ENCODE data around the gene SLC39A10.

Gene SLC39A10

GRCh38 chr2:195727106-195727505 lies 70.1 kb downstream of the SLC39A10 start:
- no peaks in the 10 kb centered on the region for H3K36me3 ChIP-seq (ENCODE audit: insufficient read depth, low read length)

DNA sequence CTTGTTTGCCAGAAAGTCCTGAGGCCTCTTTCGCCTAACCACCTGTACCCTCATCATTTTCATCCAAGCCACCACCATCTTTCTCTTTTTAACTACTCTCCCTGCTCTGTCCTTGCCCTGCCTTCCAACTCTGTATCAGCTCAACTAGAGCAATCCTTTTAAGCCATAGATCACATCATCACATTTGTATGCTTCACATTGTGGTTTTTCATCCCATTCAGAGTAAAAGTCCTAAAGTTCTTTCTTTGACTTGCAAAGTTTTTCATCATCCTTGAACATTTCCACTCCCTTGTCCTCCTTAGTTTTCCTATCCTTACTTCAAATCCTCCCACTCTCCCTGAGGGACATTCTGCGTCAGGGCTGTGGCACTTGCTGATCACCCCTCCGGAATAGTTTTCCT lies 73.9 kb downstream of the SLC39A10 start:
- Histone ChIP-seq H3K36me3 (ENCODE audit: insufficient read depth, low read length) (no peaks in the 10 kb centered on the region), H2AFZ (ENCODE audit: low read length, unreplicated experiment) (no peak overlapping the region), H3K4me1 (ENCODE audit: control insufficient read depth, insufficient read depth, low read length, unreplicated experiment) (peaks cover 9% of the 10 kb centered on the region), H3K27me3 (ENCODE audit: insufficient read depth, low read length) (no peaks in the 10 kb centered on the region), H3K27ac (ENCODE audit: low read depth, low read length) (no peak overlapping the region), H3K4me3 (ENCODE audit: low read depth, low read length) (no peak overlapping the region), H3K79me2 (ENCODE audit: control insufficient read depth, insufficient read depth, low read length, unreplicated experiment) (no peaks in the 10 kb centered on the region)

More at GRCh38 chr2:195727106-195727505, 70.1 kb downstream of the SLC39A10 start:
- H3K4me1 ChIP-seq (ENCODE audit: control insufficient read depth, insufficient read depth, low read length, unreplicated experiment): no peaks in the 10 kb centered on the region
- no peak overlapping the region for H3K4me3 ChIP-seq (ENCODE audit: low read depth, low read length)
- H3K79me2 ChIP-seq (ENCODE audit: control insufficient read depth, insufficient read depth, low read length, unreplicated experiment): no peaks in the 10 kb centered on the region
- no peak overlapping the region for H3K27ac ChIP-seq (ENCODE audit: low read depth, low read length)
- no peaks in the 10 kb centered on the region for H3K27me3 ChIP-seq (ENCODE audit: insufficient read depth, low read length)
- no peak overlapping the region for H2AFZ ChIP-seq (ENCODE audit: low read length, unreplicated experiment)

GRCh38 chr2:195732574-195732973 lies 75.5 kb downstream of the SLC39A10 start:
- H2AFZ ChIP-seq (ENCODE audit: low read length, unreplicated experiment): no peak overlapping the region
- no peak overlapping the region for H3K4me3 ChIP-seq (ENCODE audit: low read depth, low read length)
- H3K27ac ChIP-seq (ENCODE audit: low read depth, low read length): no peak overlapping the region
- H3K4me1 ChIP-seq (ENCODE audit: control insufficient read depth, insufficient read depth, low read length, unreplicated experiment): peaks cover 15% of the 10 kb centered on the region
- no peaks in the 10 kb centered on the region for H3K27me3 ChIP-seq (ENCODE audit: insufficient read depth, low read length)
- no peaks in the 10 kb centered on the region for H3K36me3 ChIP-seq (ENCODE audit: insufficient read depth, low read length)
- no peaks in the 10 kb centered on the region for H3K79me2 ChIP-seq (ENCODE audit: control insufficient read depth, insufficient read depth, low read length, unreplicated experiment)

- Histone ChIP-seq H2AFZ (ENCODE audit: low read length, unreplicated experiment) (no peak overlapping the region), H3K27me3 (ENCODE audit: insufficient read depth, low read length) (no peaks in the 10 kb centered on the region), H3K79me2 (ENCODE audit: control insufficient read depth, insufficient read depth, low read length, unreplicated experiment) (no peaks in the 10 kb centered on the region), H3K27ac (ENCODE audit: low read depth, low read length) (no peak overlapping the region), H3K4me1 (ENCODE audit: control insufficient read depth, insufficient read depth, low read length, unreplicated experiment) (peaks cover 20% of the 10 kb centered on the region), H3K4me3 (ENCODE audit: low read depth, low read length) (no peak overlapping the region), H3K36me3 (ENCODE audit: insufficient read depth, low read length) (no peaks in the 10 kb centered on the region)
Observed at GRCh38 chr2:195733831-195734230, 76.8 kb downstream of the SLC39A10 start.

GRCh38 chr2:195734395-195734794 lies 77.4 kb downstream of the SLC39A10 start:
- H3K4me3 ChIP-seq (ENCODE audit: low read depth, low read length): no peak overlapping the region
- H3K79me2 ChIP-seq (ENCODE audit: control insufficient read depth, insufficient read depth, low read length, unreplicated experiment): no peaks in the 10 kb centered on the region
- H3K27me3 ChIP-seq (ENCODE audit: insufficient read depth, low read length): no peaks in the 10 kb centered on the region
- no peak overlapping the region for H3K27ac ChIP-seq (ENCODE audit: low read depth, low read length)
- H2AFZ ChIP-seq (ENCODE audit: low read length, unreplicated experiment): no peak overlapping the region
- peaks cover 20% of the 10 kb centered on the region for H3K4me1 ChIP-seq (ENCODE audit: control insufficient read depth, insufficient read depth, low read length, unreplicated experiment)
- no peaks in the 10 kb centered on the region for H3K36me3 ChIP-seq (ENCODE audit: insufficient read depth, low read length)

DNA sequence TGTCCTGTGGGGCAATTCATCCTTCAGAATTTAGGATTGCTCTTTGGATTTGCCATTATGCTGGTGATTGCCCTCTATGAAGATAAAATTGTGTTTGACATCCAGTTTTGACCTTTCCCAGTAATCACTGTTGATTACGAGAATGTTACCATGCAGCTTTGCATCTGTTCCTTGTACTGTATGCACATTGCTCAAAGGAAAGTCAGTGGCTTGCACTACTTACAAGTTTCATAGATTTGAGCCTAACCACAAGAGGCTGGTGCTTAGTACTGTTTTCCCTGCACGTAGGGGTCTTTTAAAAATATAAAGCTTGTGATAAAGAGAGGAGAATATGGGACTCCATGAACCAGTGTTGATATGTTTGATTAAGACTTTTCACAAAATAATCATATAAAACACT lies 77.9 kb downstream of the SLC39A10 start:
- Histone ChIP-seq H3K36me3 (ENCODE audit: insufficient read depth, low read length) (no peaks in the 10 kb centered on the region), H3K4me1 (ENCODE audit: control insufficient read depth, insufficient read depth, low read length, unreplicated experiment) (peaks cover 20% of the 10 kb centered on the region), H2AFZ (ENCODE audit: low read length, unreplicated experiment) (no peak overlapping the region), H3K27me3 (ENCODE audit: insufficient read depth, low read length) (no peaks in the 10 kb centered on the region), H3K27ac (ENCODE audit: low read depth, low read length) (no peak overlapping the region), H3K4me3 (ENCODE audit: low read depth, low read length) (no peak overlapping the region), H3K79me2 (ENCODE audit: control insufficient read depth, insufficient read depth, low read length, unreplicated experiment) (no peaks in the 10 kb centered on the region)

- no peak overlapping the region for H3K27ac ChIP-seq (ENCODE audit: low read depth, low read length)
Observed at GRCh38 chr2:195735347-195735746, 78.3 kb downstream of the SLC39A10 start.

GRCh38 chr2:195737511-195738325 lies 80.7 kb downstream of the SLC39A10 start:
- H2AFZ ChIP-seq (ENCODE audit: low read length, unreplicated experiment): no peak overlapping the region

More at GRCh38 chr2:195735347-195735746, 78.3 kb downstream of the SLC39A10 start:
- Histone ChIP-seq H3K4me3 (ENCODE audit: low read depth, low read length) (no peak overlapping the region), H2AFZ (ENCODE audit: low read length, unreplicated experiment) (no peak overlapping the region), H3K36me3 (ENCODE audit: insufficient read depth, low read length) (no peaks in the 10 kb centered on the region), H3K4me1 (ENCODE audit: control insufficient read depth, insufficient read depth, low read length, unreplicated experiment) (peaks cover 20% of the 10 kb centered on the region), H3K79me2 (ENCODE audit: control insufficient read depth, insufficient read depth, low read length, unreplicated experiment) (no peaks in the 10 kb centered on the region), H3K27me3 (ENCODE audit: insufficient read depth, low read length) (no peaks in the 10 kb centered on the region)

DNA sequence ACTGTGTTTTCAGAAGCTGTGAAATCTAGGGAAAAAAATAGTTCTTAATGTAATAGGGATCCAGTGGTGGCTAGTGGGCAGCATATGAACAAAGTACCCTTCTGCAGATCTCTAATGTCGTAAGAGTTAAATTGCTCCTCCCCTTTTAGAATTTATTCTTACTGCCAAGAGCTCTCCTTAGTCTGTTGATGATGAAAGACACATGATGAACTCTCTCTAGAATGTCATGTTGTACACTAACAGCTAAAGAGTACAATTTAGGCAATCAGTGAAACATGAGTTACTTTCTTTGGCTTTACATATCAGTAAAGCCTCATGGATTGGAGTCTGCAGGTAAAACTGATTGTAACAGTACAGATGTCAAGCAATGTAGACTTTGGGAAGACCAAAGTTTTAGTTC lies 84.2 kb downstream of the SLC39A10 start:
- H3K79me2 ChIP-seq (ENCODE audit: control insufficient read depth, insufficient read depth, low read length, unreplicated experiment): no peaks in the 10 kb centered on the region
- H3K4me1 ChIP-seq (ENCODE audit: control insufficient read depth, insufficient read depth, low read length, unreplicated experiment): peaks cover 12% of the 10 kb centered on the region
- H3K36me3 ChIP-seq (ENCODE audit: insufficient read depth, low read length): 0 out of 2 replicates have a peak, but pooled peaks cover 5% of the 10 kb centered on the region
- H3K27ac ChIP-seq (ENCODE audit: low read depth, low read length): no peak overlapping the region
- H3K27me3 ChIP-seq (ENCODE audit: insufficient read depth, low read length): no peaks in the 10 kb centered on the region
- no peak overlapping the region for H2AFZ ChIP-seq (ENCODE audit: low read length, unreplicated experiment)
- no peak overlapping the region for H3K4me3 ChIP-seq (ENCODE audit: low read depth, low read length)

More at GRCh38 chr2:195737511-195738325, 80.7 kb downstream of the SLC39A10 start:
- Histone ChIP-seq H3K4me3 (ENCODE audit: low read depth, low read length) (no peak overlapping the region), H3K36me3 (ENCODE audit: insufficient read depth, low read length) (0 out of 2 replicates have a peak, but pooled peaks cover 3% of the 10 kb centered on the region), H3K4me1 (ENCODE audit: control insufficient read depth, insufficient read depth, low read length, unreplicated experiment) (peaks cover 20% of the 10 kb centered on the region), H3K27me3 (ENCODE audit: insufficient read depth, low read length) (no peaks in the 10 kb centered on the region), H3K27ac (ENCODE audit: low read depth, low read length) (no peak overlapping the region), H3K79me2 (ENCODE audit: control insufficient read depth, insufficient read depth, low read length, unreplicated experiment) (no peaks in the 10 kb centered on the region)

- Histone ChIP-seq H3K79me2 (ENCODE audit: control insufficient read depth, insufficient read depth, low read length, unreplicated experiment) (no peaks in the 10 kb centered on the region), H3K27me3 (ENCODE audit: insufficient read depth, low read length) (no peaks in the 10 kb centered on the region), H3K4me3 (ENCODE audit: low read depth, low read length) (no peak overlapping the region), H3K27ac (ENCODE audit: low read depth, low read length) (no peak overlapping the region), H2AFZ (ENCODE audit: low read length, unreplicated experiment) (no peak overlapping the region), H3K36me3 (ENCODE audit: insufficient read depth, low read length) (no peaks in the 10 kb centered on the region), H3K4me1 (ENCODE audit: control insufficient read depth, insufficient read depth, low read length, unreplicated experiment) (peaks cover 10% of the 10 kb centered on the region)
Observed at GRCh38 chr2:195756218-195756942, 99.4 kb downstream of the SLC39A10 start.
